Hepatocyte (in vitro differentiated cells): ENCODE results near the gene SIRT7. TPM values are rescaled to one million over a fixed set of nuclear protein-coding genes. Genes with fewer than 3 reads are reported as not detected.
A peak's percentile ranks its signal among the peaks of the same experiment; 100 is the strongest.

Source experiments
- DNase-seq: peaks from one replicate; pipeline ENCODE4 v3.0.0-alpha.2; 2016; ENCODE audit warnings: low spot score
- H2AFZ ChIP-seq: fragments of 200-600 bp; sonication (generic); 2 replicates; pipeline ENCODE4 v1.6.0; 2016; ENCODE audit warnings: antibody characterized with exemption, mild to moderate bottlenecking
- H3K27ac ChIP-seq: fragments of 200-600 bp; sonication (generic); 2 replicates; pipeline ENCODE4 v1.5.1; 2016; ENCODE audit warnings: mild to moderate bottlenecking
- H3K27me3 ChIP-seq: fragments of 200-600 bp; sonication (generic); 2 replicates; pipeline ENCODE4 v1.6.1; 2016
- H3K36me3 ChIP-seq: fragments of 200-600 bp; sonication (generic); replicated peaks from 2 replicates; pipeline ENCODE4 v1.5.1; 2016; ENCODE audit warnings: low read depth; ENCODE audit not compliant: insufficient read depth
- H3K4me1 ChIP-seq: fragments of 200-600 bp; sonication (generic); 2 replicates; pipeline ENCODE4 v1.5.1; 2016; ENCODE audit warnings: mild to moderate bottlenecking, moderate library complexity; ENCODE audit not compliant: insufficient read depth
- H3K4me2 ChIP-seq: fragments of 200-600 bp; sonication (generic); 2 replicates; pipeline ENCODE4 v1.6.0; 2016
- H3K4me3 ChIP-seq: fragments of 200-600 bp; sonication (generic); 2 replicates; pipeline ENCODE4 v1.5.1; 2016; ENCODE audit warnings: mild to moderate bottlenecking
- H3K79me2 ChIP-seq: fragments of 200-600 bp; sonication (generic); 2 replicates; pipeline ENCODE4 v1.6.0; 2017; ENCODE audit warnings: mild to moderate bottlenecking
- H3K9me2 ChIP-seq: fragments of 200-600 bp; sonication (generic); replicated peaks from 2 replicates; pipeline ENCODE4 v1.6.0; 2017; ENCODE audit warnings: mild to moderate bottlenecking; ENCODE audit not compliant: insufficient read depth
- H3K9me3 ChIP-seq: fragments of 200-600 bp; sonication (generic); 2 replicates; pipeline ENCODE4 v1.5.1; 2016; ENCODE audit warnings: low read depth, mild to moderate bottlenecking
- H4K20me1 ChIP-seq: fragments of 200-600 bp; sonication (generic); 2 replicates; pipeline ENCODE4 v1.6.0; 2016; ENCODE audit warnings: mild to moderate bottlenecking; ENCODE audit not compliant: insufficient read depth, poor library complexity, severe bottlenecking
- EZH2 ChIP-seq: fragments of 200-600 bp; sonication (generic); IDR thresholded peaks from 2 replicates; pipeline ENCODE4 v1.6.1; 2016; ENCODE audit warnings: antibody characterized with exemption, mild to moderate bottlenecking, borderline replicate concordance
- EZH2phosphoT487 ChIP-seq: fragments of 200-600 bp; sonication (generic); IDR thresholded peaks from one replicate; pipeline ENCODE4 v1.6.1; 2018; ENCODE audit warnings: antibody characterized with exemption, mild to moderate bottlenecking, low read depth, moderate library complexity; ENCODE audit not compliant: unreplicated experiment, severe bottlenecking
- WGBS: methylation state at CpG from one replicate; pipeline ENCODE4 v1.1.6; 2016; ENCODE audit warnings: low lambda C conversion rate; ENCODE audit errors: missing lambda C conversion rate; 5-methylcytosine and 5-hydroxymethylcytosine counted together
- polyA plus RNA-seq: library from polyadenylated mRNA; unstranded; fragments of >200 nt; fragmentation: Nextera tagmentation; extraction: Ambion mirVana; gene quantifications from 2 replicates; pipeline ENCODE4 v1.2.1, GENCODE V29; 2016
- total RNA-seq: library from RNA; depleted of rRNA; stranded (reverse); fragments of >200 nt; gene quantifications from 2 replicates; pipeline ENCODE4 v1.2.3, GENCODE V29; 2014
- TF ChIP-seq, protein P1 (sequence below): fragments of 200-600 bp; sonication (generic); IDR thresholded peaks from 2 replicates; pipeline ENCODE4 v1.5.1; 2016; ENCODE audit warnings: antibody characterized with exemption, mild to moderate bottlenecking; ENCODE audit not compliant: poor library complexity

The SIRT7 gene
- total and polyA plus RNA-seq, 2 experiments from 2014 or later = 16.5 to 35.2 TPM

DNA sequence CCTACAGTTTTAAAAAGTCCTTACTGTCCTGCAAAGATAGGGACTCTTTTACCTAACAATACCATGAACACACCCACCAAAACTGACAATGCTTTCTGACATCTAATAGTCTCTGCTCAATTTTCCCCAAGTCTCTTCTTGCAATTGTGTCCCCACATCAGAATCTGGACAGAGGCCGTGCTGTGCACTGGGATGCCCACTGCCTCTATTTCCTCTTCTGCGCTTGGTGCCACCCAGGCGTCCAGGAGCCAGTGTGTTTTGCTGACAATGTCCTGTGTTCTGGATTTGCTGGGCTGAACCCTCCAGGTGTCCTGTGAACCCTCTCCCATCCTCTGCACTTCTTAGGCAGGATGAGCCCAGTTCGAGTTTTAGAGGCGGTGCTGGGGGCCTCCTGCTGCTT is 40.4 kb downstream of the SIRT7 start:
- Histone ChIP-seq H3K9me2 (no peaks in the 10 kb centered on the region), H3K27me3 (no peaks in the 10 kb centered on the region), H4K20me1 (no peaks in the 10 kb centered on the region), H2AFZ (no peak overlapping the region), H3K79me2 (peaks cover 10% of the 10 kb centered on the region), H3K27ac (no peak overlapping the region), H3K36me3 (peaks cover 7% of the 10 kb centered on the region), H3K4me3 (no peak overlapping the region), H3K4me1 (peaks cover 2% of the 10 kb centered on the region), H3K9me3 (no peaks in the 10 kb centered on the region), H3K4me2 (no peak overlapping the region)
- DNase-seq = no peak
- WGBS = 97% methylated on average over 5 of the region's 5 CpGs
- TF ChIP-seq, protein P1, sequence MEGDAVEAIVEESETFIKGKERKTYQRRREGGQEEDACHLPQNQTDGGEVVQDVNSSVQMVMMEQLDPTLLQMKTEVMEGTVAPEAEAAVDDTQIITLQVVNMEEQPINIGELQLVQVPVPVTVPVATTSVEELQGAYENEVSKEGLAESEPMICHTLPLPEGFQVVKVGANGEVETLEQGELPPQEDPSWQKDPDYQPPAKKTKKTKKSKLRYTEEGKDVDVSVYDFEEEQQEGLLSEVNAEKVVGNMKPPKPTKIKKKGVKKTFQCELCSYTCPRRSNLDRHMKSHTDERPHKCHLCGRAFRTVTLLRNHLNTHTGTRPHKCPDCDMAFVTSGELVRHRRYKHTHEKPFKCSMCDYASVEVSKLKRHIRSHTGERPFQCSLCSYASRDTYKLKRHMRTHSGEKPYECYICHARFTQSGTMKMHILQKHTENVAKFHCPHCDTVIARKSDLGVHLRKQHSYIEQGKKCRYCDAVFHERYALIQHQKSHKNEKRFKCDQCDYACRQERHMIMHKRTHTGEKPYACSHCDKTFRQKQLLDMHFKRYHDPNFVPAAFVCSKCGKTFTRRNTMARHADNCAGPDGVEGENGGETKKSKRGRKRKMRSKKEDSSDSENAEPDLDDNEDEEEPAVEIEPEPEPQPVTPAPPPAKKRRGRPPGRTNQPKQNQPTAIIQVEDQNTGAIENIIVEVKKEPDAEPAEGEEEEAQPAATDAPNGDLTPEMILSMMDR = no peak
- TF ChIP-seq EZH2 (no peak), EZH2phosphoT487 (no peak)

DNA sequence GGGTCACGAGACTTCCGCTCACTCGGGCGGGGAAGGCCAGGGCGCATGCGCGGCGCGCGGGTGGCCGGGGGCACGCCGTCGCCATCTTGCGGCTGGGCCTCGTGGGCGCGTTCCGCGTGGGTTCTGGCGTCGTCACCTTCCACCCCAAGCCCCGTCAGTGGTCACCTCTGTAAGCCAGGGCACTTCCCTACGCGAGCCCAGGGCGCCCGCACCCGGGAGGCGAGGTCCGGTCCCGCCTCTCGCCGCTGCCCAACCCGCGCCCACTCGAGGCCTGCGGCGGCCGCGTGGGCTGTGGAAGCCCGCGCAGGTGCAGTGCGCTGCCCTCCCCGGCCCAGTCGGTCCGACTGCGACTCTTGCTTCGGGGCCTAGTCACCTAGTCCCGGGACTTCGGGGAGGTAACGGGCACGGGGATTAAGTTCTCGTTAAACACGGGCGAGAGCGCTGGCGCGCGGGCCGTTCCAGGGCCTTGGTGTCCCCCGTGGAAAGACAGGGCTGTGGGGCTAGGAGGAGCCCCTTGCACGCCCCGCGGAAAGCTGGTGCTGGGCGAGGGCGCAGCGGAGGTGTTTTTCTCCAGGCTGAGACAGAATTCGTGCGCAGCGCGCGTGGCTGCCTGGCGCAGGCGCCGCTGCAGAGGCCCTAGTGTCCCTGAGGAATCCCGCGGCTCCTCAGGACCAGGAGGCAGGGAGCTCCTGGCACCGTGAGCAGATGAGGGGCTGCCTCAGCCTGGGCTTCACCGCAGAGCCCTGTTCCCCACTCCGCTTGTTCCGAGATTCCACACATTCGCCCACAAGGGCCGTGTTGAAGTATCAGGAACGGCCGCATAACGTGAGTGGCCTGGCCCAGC is 46.4 kb downstream of the SIRT7 start:
- Histone ChIP-seq H2AFZ (peak overlapping the region; percentile 99), H3K4me1 (peaks cover 43% of the 10 kb centered on the region)

GRCh38 chr17:81870981-81871386 is 47.0 kb downstream of the SIRT7 start, which contains the start of gene ARHGDIA:
TSS of gene ARHGDIA (minus strand) at chr17:81871337. CDS start at chr17:81869930, 1,407 bp downstream.
- Histone ChIP-seq H3K4me1 (peaks cover 48% of the 10 kb centered on the region), H3K4me2 (peak within 1 kb of the TSS; percentile 96), H3K27me3 (no peaks in the 10 kb centered on the region), H3K27ac (peak within 1 kb of the TSS; percentile 99), H3K79me2 (peaks cover 38% of the 10 kb centered on the region), H3K9me3 (no peaks in the 10 kb centered on the region), H4K20me1 (peaks cover 23% of the 10 kb centered on the region), H2AFZ (peak within 1 kb of the TSS; percentile 99), H3K9me2 (no peaks in the 10 kb centered on the region), H3K36me3 (no peaks in the 10 kb centered on the region), H3K4me3 (peak within 1 kb of the TSS; percentile 97)
- 0% methylated on average over 16 of the region's 64 CpGs for WGBS
- no peak for DNase-seq
- TF ChIP-seq EZH2phosphoT487 = no peak
- no peak for TF ChIP-seq EZH2
- TF ChIP-seq, protein P1 = no peak

More for the DNA sequence above, 46.4 kb downstream of the SIRT7 start:
- no peak for TF ChIP-seq EZH2
- TF ChIP-seq, protein P1 = peak; percentile 33
- Histone ChIP-seq H4K20me1 (peaks cover 23% of the 10 kb centered on the region), H3K4me2 (peak overlapping the region; percentile 95), H3K9me2 (no peaks in the 10 kb centered on the region), H3K36me3 (no peaks in the 10 kb centered on the region), H3K27me3 (no peaks in the 10 kb centered on the region), H3K9me3 (no peaks in the 10 kb centered on the region), H3K4me3 (peak overlapping the region; percentile 88), H3K79me2 (peaks cover 36% of the 10 kb centered on the region), H3K27ac (peak overlapping the region; percentile 99)
- peak; percentile 96 for DNase-seq
- WGBS = 2% methylated on average over 84 of the region's 86 CpGs
